Measurements from ENCODE around the gene PRKAG3.

PRKAG3 gene

DNA sequence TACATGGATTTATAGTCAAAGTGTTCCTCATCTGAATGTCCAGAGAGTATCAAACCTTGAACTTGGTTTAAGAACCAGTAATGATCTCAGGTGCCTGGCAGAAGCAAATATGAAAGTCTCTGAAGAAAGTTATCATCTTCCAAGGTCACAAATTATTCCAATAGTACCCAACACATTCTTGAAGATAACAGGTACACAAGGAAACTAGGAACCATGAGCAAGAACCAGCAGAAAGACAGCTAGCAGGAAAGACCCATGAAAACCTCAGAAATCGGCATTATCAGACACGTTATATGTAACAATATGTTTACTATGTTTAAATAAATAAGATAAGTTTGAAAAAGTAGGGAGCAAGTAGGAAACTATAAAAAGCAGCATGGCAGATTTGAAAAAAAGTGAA lies 5.9 kb upstream of the PRKAG3 start:
- no peak for DNase-seq

DNA sequence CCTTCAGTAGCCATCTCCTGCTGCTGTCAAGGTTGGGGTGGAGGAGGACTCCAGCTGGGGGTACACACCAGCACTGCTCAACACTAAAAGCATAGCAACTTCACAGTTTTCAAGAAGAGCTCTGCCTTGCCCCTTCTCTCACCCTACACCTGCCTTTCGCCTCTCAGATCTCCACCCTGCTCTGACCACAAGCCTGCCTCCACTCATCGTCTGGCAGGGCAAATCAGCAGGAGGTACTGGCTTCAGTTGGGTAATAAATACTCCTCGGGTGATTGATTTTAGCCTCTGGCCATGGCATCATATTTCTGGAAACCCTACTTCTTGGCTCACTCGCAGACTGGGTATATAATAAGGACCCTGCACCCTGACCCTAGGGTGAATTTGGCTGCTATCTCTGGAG lies 3.1 kb upstream of the PRKAG3 start:
- DNase-seq, result no peak

GRCh38 chr2:218833023-218833609 lies 1.5 kb upstream of the PRKAG3 start:
- DNase-seq, result no peak

DNA sequence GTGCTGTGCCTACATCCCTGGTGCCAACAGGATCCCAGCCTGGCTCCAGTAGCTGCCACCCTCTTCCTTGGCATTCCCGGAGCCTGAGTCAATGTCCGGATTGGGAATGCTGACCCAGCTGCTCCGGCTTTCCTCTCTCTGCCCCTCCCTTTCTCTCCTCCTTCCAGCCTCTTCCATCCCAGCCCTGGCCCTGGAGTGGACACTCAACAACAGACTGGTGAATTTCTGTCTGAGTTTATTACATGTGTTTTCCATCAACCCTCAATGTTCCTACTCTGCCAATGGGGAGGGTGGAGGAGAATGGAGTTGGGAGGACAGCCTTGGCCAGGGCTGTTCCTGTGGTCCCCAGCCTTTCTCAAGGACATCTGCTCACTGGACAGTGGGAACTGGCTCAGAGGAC lies 917 bp upstream of the PRKAG3 start:
- DNase-seq, result no peak

GRCh38 chr2:218832081-218832480 lies 478 bp upstream of the PRKAG3 start:
- no peak for DNase-seq

DNA sequence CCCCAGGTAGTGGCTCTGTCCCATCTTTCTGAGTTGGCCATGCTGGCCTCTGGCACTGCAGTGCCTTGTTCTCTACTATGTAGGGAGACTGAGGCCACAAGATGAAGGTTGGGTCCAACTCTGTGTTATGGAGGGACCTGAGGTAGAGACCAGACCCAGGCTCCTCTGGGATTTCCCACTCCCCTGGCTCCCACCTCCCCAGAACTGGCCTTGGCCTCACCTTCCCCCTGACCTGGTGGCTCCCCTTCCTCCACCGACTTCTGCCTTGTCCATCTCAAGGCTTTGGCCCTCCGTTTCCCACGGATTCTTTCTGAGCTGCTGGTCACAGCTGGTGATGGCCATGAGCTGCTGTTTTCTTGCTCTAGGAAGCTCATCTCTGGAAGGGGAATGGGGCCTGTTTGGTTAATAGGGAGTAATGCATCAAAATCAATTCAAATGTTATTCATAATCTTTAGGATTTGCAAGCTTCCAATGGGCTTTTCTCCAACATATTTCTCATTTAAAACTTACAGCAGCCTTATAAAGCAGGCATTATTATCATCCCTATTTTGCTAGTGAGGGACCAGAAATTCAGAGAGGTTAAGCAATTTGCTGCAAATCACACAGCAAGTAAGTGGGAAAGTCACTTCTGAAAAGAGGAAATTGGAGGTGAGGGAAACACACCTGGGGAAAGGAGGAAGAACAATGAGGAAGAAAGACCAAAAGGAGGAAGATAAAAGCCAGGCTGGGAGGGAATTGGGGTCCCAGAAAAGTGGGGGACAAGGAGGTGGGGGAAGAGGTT lies 887 bp downstream of the PRKAG3 start:
- DNase-seq, result no peak

DNA sequence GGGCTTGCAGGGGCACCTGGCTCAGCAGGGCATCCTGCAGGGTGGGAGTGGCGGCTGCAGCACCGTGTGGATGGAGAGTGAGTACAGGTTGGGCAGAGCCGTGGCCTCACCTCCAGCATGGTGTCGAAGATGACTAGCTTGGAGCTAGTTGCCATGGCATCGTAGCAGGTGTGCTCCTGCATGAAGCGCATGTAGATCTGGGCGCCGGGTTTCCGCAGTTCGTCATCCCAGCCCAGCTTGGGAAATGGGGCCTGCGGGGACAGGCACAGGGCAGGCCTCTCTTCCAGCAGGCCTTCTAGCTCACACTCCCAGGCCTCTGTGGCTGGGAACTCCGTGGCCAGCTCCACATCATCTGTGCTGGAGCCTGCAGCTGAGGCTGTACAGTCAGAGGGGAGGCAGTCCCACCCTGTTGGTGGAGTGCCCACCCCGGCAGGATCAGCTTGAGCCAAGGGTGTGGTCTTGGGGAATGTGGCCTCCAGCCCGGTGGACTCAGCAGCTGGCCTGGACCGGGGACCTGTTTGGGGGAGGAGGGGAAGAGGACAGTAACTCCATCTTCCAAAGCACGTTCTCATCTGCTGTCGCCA lies 1.6 kb downstream of the PRKAG3 start:
- no peak for DNase-seq

- DNase-seq, result no peak
These were observed 3.2 kb downstream of the PRKAG3 start for GRCh38 chr2:218828477-218828778.

DNA sequence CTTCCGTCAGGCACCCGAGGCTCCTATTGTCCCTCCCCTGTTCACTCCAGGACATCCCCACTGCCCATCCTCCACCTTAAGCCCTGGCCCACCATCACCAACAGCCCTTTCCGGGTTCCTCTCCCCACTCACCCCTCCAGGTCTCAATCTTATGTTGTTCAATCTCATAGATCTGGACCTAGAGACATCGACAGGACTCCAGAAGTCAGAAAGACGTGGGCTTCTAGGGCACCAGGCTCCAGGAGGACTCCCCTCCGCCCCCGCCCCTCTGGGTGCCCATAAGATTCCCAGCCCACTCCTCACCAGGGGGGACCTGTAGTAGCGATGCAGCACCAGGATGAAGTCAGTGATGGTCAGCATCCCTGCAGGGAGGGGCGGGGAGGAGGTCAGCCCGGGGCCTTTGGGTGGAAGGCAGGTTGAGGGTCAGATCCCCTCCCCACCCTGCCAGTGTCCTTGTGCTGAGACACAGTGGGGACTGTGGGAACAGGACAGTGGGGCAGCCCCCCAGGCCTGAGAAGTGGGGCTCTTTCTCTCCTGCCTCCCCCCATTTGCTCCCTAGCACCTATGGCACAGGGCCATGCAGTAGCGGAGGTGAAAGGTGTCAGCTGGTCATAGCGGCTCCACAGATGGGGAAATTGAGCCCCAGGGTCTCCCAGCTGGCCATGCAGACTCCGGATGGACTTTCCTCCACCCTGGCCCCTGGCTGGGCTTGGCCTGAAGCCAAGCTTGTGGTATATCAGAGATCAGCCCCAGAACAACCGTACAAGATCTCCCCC lies 3.7 kb downstream of the PRKAG3 start:
- DNase-seq, result no peak

GRCh38 chr2:218826791-218827190 lies 4.8 kb downstream of the PRKAG3 start:
- no peak for DNase-seq

- no peak for DNase-seq
These were observed 7.6 kb downstream of the PRKAG3 start for GRCh38 chr2:218824004-218824403.

- no peak for DNase-seq
These were observed 8.3 kb downstream of the PRKAG3 start for GRCh38 chr2:218823196-218823855.

DNA sequence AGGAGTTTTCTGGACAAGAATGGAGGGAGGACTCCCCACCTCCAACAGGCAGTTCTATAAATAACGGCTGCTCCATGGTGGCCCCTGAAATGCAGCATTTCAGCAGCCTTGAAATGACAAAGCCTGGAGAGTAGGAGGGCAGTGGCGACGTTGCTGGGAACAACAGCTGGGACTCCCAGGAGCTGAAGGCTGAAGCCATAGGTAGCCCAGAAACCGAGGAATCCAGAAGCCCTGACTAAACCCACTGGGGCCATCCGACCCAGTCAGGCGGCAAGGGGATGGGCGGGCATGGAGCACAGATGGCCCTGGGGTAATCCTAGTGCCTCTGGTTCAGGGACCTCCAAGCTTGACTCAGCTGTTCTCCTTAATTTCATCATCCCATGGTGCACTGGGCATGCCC lies 9.0 kb downstream of the PRKAG3 start:
- no peak for DNase-seq

DNA sequence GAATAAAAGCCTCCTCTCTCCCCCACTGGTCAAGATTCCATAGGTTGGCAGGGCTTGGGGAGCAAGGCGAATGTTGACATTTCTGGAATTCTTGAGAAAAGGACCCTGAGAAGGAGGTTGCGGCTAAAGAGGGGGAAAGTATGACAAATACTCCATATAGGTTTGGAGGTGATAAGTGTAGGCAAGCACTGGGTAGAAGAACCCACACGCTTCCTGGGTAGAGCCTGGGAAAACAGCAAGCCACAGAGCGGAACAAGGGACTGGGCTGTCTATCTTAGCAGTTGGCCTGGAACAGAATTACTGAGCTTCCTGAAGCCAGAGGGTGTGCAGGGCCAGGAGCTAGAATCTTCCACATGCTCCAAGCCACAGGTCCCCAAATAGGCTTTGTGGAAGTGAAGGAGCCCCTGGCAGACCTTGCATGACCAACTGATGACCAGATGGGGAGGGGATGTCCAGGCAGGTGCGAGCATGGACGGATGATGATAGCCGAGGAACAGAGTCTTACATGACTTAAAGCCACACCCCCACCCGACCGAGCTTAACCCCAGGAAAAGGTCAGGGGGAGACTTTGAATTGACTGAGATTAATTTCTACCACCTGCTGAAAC lies 9.9 kb downstream of the PRKAG3 start:
- no peak for DNase-seq

DNA sequence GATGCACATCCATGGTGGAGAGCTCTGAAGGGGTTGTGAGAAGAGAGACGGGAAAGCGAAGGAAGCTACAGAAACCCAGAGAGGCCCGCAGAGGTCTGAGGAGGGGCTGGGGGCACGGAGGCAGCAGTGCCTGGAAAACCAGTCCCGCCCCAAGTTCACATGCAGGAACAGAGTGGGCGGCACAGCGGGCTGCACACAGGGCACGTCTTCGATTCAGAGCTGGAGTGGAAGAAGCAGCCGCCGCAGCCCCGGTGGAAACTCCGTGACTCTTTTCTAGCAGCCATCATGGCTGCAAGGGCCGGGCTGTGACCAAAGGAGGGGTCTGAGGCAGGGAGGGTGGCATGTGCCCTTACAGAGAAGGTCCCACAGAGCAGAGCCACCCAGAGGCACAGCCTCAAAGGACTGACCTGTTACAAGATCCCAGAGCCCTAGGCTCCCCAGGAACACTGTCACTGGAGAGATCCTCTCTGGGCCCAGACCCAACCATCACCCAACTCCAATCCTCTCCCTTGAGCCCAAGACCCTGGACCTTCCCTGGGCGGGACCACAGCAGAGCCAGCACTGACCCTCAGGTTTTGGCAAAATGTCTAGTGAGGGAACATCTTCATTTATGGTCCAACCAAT lies 10.7 kb downstream of the PRKAG3 start:
- no peak for DNase-seq

GRCh38 chr2:218819093-218819492 lies 12.5 kb downstream of the PRKAG3 start:
- DNase-seq, result no peak

GRCh38 chr2:218816561-218817011 lies 15.0 kb downstream of the PRKAG3 start:
- no peak for DNase-seq

GRCh38 chr2:218815649-218816048 lies 16.0 kb downstream of the PRKAG3 start:
- no peak for DNase-seq

GRCh38 chr2:218815244-218815637 lies 16.4 kb downstream of the PRKAG3 start:
- no peak for DNase-seq

DNA sequence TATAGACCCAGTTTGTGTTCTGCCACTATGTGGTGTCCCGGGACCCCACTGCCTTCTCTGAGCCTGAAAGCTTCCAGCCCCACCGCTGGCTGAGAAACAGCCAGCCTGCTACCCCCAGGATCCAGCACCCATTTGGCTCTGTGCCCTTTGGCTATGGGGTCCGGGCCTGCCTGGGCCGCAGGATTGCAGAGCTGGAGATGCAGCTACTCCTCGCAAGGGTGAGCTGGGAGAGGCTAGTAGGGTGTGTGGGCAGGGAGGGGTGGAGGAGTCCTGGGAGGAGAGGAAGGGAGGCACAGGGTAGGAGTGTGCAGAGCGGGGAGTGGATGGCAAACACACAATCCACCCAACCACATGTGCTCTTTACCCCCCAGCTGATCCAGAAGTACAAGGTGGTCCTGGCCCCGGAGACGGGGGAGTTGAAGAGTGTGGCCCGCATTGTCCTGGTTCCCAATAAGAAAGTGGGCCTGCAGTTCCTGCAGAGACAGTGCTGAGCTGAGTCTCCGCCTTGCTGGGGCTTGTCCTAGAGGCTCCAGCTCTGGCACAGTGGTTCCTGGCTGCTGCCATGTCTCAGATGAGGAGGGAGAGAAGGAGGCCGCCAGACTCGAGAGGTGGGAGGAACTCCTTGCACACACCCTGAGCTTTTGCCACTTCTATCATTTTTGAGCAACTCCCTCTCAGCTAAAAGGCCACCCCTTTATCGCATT lies 16.9 kb downstream of the PRKAG3 start:
- DNase-seq, result no peak

- no peak for DNase-seq
These were observed 17.7 kb downstream of the PRKAG3 start for GRCh38 chr2:218813771-218814460.
